Coronary artery (tissue), 2 donors: ENCODE results near the gene ALG12.

Experiments
- DNase-seq: peaks from one replicate; pipeline ENCODE4 v3.0.0-alpha.2; 2017; ENCODE audit warnings: low spot score
- H3K27ac ChIP-seq, 2 donors: fragments of 200-600 bp; sonication (generic); one replicate each; pipeline ENCODE4 v1.5.1; 2016 to 2019
- H3K4me3 ChIP-seq: fragments of 200-600 bp; sonication (generic); 2 replicates; pipeline ENCODE4 v1.5.1; 2016; ENCODE audit warnings: mild to moderate bottlenecking, moderate library complexity
- CTCF ChIP-seq: fragments of 200-600 bp; sonication (generic); IDR thresholded peaks from one replicate; pipeline ENCODE4 v1.5.1; 2019; ENCODE audit warnings: antibody characterized with exemption

ALG12 gene

GRCh38 chr22:49873228-49873940 lies 44.9 kb downstream of the ALG12 start:
- no peak overlapping the region for H3K4me3 ChIP-seq
- TF ChIP-seq CTCF: no peak
- DNase-seq: no peak
- no peak overlapping the region for H3K27ac ChIP-seq

- no peak for DNase-seq
- H3K4me3 ChIP-seq: no peak overlapping the region
- H3K27ac ChIP-seq: no peak overlapping the region
- no peak for TF ChIP-seq CTCF
These were observed 45.9 kb downstream of the ALG12 start for GRCh38 chr22:49872347-49872746.

GRCh38 chr22:49871482-49871881 lies 46.8 kb downstream of the ALG12 start:
- Histone ChIP-seq H3K4me3 (no peak overlapping the region), H3K27ac (no peak overlapping the region)
- no peak for DNase-seq
- no peak for TF ChIP-seq CTCF

- DNase-seq: no peak
- H3K27ac ChIP-seq: no peak overlapping the region
- TF ChIP-seq CTCF: no peak
- no peak overlapping the region for H3K4me3 ChIP-seq
These were observed 48.2 kb downstream of the ALG12 start for GRCh38 chr22:49869845-49870712.

- DNase-seq: no peak
- no peak for TF ChIP-seq CTCF
- Histone ChIP-seq H3K27ac (no peak overlapping the region), H3K4me3 (no peak overlapping the region)
These were observed 49.0 kb downstream of the ALG12 start for GRCh38 chr22:49869086-49869830.

GRCh38 chr22:49867303-49868265 lies 50.7 kb downstream of the ALG12 start:
- no peak for TF ChIP-seq CTCF
- Histone ChIP-seq H3K4me3 (no peak overlapping the region), H3K27ac (no peak overlapping the region)
- no peak for DNase-seq
